HEK293 (cell line): ENCODE data around the gene JAZF1.

Experiments used
- REST ChIP-seq: fragments of 450-650 bp; formaldehyde crosslinking; IDR thresholded peaks from 2 replicates; pipeline ENCODE4 v1.5.1; 2016; ENCODE audit warnings: missing biosample characterization, missing genetic modification characterization
- SCRT1 ChIP-seq: fragments of 450-650 bp; formaldehyde crosslinking; IDR thresholded peaks from 2 replicates; pipeline ENCODE4 v1.5.1; 2016; ENCODE audit warnings: missing biosample characterization, missing genetic modification characterization, borderline replicate concordance
- SP7 ChIP-seq: fragments of 450-650 bp; formaldehyde crosslinking; IDR thresholded peaks from 2 replicates; pipeline ENCODE4 v1.5.1; 2016; ENCODE audit warnings: missing biosample characterization, missing genetic modification characterization
- ZNF777 ChIP-seq: fragments of 450-650 bp; formaldehyde crosslinking; IDR thresholded peaks from 2 replicates; pipeline ENCODE4 v1.5.1; 2017; ENCODE audit warnings: missing biosample characterization, missing genetic modification characterization, borderline replicate concordance
- ZNF791 ChIP-seq: fragments of 450-650 bp; formaldehyde crosslinking; IDR thresholded peaks from 2 replicates; pipeline ENCODE4 v1.5.1; 2016; ENCODE audit warnings: missing biosample characterization, missing genetic modification characterization
- TF ChIP-seq, protein P1 (sequence below): fragments of 450-650 bp; formaldehyde crosslinking; IDR thresholded peaks from 2 replicates; pipeline ENCODE4 v1.5.1; 2016; ENCODE audit warnings: missing biosample characterization, missing genetic modification characterization

DNA sequence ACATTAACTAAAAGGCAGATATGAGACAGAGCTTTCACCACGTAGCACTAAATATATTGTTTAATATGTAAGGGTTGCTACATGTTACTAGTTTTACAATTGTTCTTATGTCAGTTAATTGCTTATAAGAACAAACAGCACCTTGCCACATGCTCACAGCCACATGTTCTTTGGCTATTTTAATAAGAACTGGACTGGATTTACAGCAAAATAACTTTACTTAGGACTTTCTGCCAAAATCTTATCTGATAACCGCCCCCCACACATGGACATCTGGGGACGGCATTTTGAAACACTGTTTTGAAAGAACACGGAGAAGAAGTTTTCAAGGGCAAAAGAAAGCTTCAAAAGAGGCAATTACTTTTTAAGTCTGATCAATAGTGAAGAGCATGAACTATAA, 45.3 kb downstream of the JAZF1 start:
- TF ChIP-seq, protein P1, sequence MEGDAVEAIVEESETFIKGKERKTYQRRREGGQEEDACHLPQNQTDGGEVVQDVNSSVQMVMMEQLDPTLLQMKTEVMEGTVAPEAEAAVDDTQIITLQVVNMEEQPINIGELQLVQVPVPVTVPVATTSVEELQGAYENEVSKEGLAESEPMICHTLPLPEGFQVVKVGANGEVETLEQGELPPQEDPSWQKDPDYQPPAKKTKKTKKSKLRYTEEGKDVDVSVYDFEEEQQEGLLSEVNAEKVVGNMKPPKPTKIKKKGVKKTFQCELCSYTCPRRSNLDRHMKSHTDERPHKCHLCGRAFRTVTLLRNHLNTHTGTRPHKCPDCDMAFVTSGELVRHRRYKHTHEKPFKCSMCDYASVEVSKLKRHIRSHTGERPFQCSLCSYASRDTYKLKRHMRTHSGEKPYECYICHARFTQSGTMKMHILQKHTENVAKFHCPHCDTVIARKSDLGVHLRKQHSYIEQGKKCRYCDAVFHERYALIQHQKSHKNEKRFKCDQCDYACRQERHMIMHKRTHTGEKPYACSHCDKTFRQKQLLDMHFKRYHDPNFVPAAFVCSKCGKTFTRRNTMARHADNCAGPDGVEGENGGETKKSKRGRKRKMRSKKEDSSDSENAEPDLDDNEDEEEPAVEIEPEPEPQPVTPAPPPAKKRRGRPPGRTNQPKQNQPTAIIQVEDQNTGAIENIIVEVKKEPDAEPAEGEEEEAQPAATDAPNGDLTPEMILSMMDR: no peak
- TF ChIP-seq ZNF777 (tag by site-specific recombination) (no peak), SP7 (no peak), REST (tag by site-specific recombination) (no peak), ZNF791 (tag by site-specific recombination) (no peak), SCRT1 (no peak)
